GM21723 (cell line): ENCODE data around the gene GRM7.

Experiments
- ATAC-seq: cut with Tn5 transposase; IDR thresholded peaks from one replicate; pipeline ENCODE4 v1.9.1; 2021; ENCODE audit warnings: mild to moderate bottlenecking, moderate library complexity; ENCODE audit not compliant: unreplicated experiment

Gene GRM7

DNA sequence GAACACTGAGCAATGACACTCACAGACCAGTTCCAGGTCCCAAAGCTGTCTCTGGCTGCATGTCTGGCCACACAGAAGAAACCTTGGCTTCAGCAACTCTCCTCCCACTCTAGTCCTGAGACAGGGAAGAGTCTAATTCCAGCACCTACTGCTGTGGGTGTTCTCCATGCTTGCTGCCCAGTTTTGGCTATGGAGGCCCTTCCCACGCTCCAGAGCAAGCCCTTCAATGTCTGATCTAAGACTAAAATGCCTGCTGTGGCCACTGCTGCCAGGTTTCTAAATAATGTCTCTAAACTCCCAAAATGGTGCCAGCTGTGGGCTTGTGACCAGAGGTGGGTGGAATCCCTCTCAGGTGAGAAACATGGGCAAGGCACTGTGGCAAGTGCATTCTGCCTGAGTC lies 531.3 kb downstream of the GRM7 start:
- ATAC-seq: no peak

DNA sequence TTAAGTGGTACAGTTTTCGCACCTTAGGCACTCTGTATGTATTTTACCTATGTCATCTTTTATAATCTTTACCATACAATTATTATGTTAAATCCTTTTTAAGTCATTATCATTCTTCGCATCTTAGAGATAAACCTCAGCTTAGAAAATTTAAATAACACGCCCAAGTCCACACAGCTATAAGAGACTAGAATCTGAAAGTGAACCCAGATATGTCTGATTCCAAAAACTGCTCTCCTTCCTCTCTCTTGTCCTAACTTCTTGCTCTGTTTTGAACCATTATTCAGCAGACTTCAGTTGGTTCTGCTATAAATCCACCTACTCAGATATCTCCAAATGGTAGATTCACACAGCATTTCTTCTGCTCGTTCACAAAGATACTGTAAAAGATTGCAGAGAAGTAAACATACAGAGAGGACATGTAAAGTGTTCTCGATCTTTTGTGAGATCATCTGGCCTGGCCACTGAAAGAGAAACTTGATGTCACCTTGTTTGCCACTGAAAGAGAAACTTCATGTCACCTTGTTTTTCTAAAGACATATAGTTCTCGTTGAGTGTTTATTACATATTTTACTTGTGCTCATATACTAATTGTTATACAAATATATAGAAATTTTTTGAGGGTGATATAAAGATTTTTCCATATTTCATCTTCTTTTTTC lies 533.2 kb downstream of the GRM7 start:
- no peak for ATAC-seq

DNA sequence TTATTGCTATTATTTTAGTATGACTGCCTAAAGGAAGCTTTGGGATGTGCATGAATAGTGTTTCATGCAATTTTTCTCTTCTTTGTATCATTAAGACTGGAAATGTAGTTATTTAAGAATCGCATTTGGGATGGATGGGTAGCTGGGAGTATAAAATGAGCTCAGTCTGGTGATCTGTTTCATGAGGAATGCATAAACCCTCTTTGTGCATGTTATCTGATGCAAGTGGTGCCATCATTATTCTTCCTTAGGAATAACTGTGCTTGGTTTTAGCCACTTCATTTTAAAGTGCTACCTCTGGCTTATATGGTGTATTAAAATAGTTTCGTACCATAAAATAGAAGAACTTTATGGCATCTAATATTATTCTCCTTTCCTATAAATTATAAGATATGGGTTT lies 535.6 kb downstream of the GRM7 start:
- ATAC-seq: no peak

DNA sequence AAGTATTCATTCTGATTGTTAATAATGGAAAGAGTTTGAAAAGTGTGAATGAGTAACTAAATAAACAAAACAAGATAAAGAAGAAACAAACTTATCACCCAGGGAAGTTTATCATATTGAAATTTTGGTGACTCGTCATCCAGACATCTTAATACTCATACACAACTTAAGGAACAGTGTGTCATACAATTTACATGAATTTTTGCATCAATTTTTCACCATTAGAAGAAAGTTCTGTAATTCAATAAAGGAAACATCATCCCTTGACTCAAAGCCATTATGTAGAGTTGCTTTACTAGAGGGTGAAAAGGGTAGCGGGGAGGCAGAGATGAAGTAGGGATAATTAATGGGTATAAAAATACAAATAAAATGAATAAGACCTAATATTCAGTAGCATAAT lies 536.2 kb downstream of the GRM7 start:
- no peak for ATAC-seq

DNA sequence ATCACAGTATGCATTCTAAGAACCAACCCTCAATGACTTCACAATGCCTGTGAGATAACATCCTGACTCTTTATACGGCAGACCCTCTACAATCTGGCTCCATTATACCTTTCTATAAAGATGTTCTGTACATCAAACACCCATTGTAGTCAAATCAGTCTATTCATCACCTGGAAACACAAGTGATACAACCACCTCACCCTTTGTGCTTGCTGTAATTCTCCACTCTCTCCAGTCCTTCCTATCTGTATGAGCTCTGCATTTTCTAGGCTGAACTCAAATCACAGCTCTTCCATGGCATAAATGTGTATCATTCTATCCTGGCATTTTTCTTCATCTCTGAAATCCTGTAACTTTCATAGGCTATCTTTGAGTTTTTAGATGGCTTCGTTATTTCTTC lies 539.4 kb downstream of the GRM7 start:
- no peak for ATAC-seq

DNA sequence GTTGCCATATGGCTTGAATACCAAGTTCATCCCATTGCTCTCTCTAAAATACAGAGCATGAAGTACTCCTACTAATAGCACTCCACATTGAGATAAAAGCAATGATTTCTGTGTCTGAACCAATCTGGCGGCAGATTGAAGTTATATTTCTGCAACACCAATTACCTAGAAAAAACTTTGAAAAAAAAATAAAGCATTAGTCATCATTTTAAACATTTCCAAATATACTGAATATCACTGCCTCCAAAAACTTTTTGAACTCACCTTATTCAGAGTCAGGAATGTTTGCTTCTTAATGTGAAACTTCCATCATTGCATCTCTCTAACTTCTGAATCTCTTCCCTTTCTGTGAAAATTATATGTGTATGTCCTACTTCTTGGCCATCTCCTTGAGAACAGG lies 540.5 kb downstream of the GRM7 start:
- ATAC-seq: no peak

DNA sequence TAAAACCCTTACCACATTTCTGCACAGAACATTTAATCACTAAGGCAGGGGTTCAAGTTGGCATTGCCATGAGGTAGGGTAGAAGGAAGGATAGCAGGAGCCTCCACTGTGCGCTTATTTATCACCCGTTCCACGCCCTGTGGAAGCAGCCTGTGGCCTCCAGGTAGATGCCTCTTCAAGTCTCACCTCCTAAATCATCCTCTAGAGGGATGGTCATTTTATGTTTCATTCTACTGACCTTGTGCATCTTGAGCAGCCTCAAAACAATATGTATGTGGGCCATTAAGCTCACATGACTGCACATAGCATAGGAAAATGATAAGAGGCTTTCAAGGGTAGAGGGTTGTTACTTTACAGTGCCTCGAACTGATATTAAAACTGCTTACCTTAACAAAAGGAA lies 546.2 kb downstream of the GRM7 start:
- ATAC-seq: no peak

DNA sequence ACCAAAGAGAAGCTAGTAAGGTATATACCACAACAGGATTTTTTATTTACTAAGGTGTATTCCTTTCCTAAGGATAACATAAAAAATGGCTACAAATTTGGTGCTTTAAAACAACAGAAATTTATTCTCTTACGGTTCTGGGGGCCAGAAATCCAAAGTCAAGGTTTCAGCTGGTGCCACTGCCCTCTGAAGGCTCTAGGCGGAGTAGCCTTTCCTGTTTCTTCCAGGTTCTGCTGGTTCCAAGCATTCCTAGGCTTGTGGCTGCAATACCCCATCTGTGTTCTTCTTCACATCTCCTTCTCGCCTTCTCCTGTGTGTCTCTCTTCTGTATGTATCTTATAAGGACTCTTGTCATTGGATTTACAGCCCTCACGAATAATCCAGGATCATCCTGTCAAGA lies 549.9 kb downstream of the GRM7 start:
- no peak for ATAC-seq

DNA sequence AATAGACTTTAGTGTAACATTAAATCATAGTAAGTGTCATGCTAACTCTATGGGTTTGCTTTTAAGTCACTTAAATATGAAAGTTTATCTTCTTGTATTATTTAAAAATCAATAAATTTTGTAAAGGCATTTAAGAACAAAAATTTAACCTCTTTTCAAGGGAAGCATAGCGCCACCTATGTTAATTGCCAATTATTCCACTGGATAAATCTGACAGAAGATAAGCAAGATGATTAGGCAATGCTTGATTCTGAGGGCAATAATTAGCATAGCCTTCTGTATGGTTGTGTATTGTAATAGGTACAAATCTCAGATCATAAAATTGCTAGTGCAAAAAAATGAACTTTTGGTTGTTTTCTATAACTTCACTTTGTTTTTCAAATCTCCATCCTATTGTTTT lies 560.1 kb downstream of the GRM7 start:
- ATAC-seq: no peak

DNA sequence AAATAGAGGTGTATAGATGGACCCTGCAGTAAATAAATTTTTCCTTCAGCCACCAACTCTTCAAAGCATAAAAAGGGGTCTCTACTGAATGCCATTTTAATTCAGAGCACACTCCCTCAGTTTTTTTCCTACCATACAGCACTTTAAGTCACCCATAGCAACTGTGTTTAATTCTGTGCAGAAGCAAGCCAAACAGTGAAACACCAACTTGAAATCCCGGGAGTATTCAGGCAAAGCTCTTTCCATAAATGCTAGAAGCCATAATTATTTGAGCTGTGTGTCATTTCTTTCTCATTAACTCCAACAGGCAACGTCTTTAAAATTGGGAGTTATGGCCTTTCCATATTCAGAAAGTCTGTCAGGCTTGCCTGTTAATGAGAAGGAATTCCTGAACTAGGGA lies 562.1 kb downstream of the GRM7 start:
- ATAC-seq: no peak

DNA sequence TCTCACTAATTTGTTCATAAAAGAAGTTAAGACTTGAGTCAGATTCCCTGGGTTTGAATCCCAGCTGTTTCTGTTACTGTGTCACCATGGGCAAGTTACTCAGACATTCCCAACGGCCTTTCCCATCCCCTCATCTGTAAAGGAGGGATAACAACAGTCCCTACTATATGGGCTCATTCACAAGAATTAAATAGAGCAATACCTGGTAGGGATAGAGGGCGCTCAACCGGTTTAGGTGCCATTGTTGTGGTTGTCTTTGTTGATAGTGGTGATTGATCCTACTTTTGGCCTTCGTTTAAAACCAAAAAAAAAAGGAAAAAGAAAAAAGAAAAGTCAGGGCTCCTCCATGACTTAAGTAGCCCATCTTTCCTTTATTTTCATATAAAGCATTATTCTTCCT lies 563.1 kb downstream of the GRM7 start:
- ATAC-seq: no peak

DNA sequence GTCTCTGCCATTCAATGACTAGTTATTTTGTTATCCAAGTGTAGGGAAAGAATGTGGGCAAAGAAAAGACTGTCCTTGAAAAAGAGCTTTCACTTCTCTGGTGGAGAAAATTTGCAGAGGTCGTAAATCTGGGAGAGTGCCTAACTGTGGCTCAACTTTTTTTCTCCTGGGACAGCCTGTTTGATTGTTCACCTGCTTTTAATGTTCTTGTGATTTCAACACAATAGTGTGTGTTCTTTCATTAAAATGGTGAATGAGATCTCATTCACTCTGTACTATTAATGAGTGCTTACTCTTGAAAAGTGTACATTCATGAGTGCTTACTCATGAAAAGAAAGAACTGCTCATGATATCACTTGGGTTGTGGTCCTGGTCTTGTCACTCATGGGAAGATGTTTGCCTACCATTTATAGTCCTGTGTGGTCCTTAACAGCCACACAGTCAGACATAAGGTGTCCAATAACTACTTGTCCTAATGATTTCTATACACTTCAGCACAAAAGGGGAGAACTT lies 567.3 kb downstream of the GRM7 start:
- ATAC-seq: no peak

DNA sequence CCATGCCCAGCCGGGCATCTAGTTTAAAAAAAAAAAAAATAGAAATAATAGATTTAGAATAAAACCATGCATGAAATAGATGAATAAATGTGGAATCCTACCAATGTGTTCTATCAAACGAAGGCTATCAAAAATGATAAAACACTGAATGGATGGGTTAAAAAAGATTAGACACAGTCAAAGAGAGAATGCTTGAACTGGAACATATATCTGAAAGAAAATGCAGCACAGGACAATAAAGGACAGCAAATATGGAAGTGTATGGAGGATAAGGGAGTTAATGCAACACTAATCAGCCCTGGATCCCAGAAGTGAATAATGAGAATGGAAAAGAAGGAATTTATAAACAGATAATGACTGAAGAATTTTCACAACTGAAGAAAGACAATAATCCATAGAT lies 571.7 kb downstream of the GRM7 start:
- ATAC-seq: no peak

DNA sequence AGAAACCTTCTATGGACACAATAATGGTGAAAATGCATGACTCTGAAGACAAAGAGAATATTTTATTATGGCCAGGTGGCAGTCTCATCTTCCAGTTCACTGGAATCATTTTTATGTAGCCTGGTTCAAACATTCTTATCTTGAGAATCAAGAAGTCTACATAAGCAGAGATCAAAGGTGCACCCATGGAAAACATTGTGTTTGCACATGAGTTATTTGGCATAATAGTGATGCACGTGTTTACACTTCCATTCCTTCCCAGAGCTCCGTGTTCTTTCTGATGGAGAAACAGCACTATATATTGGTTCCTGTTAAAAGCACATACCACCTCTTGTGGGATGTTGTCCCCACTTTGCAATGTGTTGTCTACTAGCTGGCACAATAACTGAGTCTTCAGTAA lies 572.2 kb downstream of the GRM7 start:
- no peak for ATAC-seq

DNA sequence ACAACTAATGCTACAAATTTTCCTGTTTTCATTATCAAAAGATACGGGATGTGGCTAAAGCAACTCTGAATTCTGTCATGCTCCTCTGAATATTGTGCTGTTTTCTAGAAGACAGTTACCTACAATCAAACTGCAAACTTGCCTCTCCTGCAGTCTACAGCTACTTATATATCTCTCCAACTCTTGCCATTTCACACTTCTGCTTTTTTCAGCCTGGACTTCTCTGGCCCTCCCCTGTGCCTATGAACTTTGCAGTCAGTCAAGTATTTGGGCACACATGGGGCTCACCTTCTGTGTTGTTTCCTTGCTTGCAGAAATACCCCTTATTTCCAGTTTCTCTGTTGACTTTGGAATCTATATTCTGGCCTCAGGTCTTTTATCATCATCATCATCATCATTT lies 575.6 kb downstream of the GRM7 start:
- ATAC-seq: no peak

DNA sequence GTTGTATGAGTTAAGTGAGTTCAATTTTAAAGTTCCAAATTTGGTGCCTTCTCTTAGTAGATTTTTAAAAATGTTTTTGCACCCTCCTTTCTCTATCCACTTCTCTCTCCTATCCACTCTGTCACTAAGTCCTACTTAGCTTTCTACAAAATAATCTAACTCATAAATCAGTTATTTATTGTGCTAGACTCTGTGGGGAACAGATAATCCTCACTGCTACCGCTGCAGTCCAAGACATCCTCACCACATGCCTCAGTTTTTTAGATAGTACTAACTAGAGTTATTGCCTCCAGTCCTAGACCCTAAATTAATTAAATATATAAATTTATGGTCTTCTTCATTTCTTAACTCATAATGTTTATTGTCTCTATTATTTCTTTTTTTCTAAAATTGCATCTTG lies 576.3 kb downstream of the GRM7 start:
- ATAC-seq: no peak

DNA sequence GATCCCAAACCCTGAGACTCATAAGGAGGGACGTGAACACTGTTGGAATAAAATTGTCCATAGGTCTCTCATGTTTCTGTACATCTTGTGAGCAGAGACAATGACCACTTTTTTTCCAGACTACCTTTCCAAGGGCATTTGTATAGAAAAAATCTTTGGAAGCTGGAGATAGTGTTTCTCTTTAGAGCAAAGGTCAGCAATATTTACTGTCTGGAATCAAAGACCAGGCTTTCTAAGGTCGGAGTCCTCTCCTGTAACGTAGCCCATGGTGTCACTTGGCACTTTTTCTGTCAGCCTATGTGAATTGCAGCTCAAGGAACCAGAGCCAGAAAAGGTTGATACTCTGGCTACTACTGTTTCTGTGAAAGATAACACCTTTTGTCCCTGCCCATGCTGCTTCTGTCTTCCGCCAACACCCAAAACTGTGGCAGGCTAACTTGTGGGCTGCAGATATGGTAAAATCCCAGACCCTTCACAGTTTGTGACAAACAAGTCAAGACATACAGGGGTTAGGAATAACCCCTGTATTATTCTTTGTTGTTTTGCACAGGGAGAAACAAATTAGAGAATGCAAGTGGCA lies 578.3 kb downstream of the GRM7 start:
- no peak for ATAC-seq

DNA sequence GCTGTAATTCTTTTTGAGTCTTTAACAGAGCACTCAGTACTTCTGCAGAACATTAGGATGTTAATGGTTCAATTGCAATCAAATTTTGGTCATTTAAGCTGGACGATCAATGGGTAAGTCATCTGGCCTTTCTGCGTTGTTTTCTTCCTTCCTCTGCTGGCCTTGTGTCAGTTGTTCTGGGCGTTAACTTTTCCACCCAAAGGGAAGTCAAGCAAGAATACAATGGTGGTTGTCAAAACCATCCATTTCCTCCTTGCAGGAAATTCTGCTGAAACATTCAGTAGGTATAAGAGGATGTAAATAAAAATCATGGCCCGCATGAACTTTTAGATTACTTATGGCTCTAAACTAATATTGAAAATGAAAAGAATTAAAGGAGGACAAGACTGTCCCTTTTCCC lies 584.0 kb downstream of the GRM7 start:
- no peak for ATAC-seq

DNA sequence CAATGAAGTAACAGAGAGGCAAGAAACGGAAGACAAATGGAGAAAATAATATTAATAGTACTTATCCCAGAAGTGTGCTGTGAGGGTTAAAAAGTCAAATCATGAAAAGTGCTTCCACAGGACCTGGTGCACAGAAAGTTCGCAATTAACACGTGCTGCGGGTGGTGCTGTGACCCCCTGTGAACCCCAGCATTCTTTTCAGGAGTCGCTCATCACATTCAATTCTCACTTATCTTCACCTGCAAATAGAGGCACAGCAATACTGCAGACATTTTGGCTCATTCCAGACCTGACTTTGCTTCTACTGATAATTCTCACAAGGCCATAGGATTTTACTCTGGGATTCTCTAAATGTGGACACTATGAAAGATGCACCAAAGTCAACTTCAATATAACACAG lies 584.4 kb downstream of the GRM7 start:
- no peak for ATAC-seq

DNA sequence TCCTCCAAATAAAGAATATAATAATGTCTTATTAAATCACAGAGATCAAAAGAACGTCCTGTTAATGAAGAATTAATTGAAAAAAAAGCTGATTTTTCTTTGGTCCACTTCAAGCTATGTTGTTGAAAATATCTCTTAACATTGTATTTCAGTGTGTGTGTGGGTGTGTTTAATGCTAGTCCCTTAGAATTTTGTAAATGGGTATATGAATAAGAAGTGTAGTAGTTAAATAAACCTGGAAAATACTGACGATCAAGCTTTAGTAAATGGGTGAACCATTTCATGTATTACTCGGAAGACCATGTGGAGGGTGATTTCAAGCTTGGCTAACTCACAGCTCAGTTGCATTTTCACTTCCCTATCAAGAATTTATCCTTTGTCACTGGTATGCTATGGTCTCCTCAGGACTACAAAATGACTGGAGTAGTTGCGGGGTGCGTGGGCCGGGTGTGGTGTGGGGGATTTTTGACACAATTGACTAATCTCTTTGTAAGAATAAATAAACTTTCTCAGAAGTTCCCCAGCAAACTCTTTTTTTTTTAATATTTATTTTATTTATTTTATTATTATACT lies 586.4 kb downstream of the GRM7 start:
- peak; percentile 89 for ATAC-seq

DNA sequence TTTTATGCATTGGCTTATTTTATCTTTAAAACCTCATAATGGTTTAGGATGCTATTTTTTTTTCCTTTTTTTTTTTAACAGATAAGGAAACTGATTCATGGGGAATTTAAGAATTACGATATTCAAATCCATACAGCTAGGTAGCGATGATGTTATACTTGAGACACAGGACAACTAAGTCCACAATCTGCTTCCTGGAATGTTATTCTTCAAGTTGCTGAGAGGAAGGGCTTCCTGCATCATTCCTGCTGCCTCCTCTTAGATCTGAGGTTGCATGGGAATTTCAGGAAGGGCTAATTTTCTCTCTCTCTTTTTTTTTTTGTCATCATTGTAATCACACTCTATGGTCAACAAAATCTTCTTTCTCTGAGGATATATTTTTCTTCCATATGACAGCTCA lies 595.5 kb downstream of the GRM7 start:
- ATAC-seq: no peak

DNA sequence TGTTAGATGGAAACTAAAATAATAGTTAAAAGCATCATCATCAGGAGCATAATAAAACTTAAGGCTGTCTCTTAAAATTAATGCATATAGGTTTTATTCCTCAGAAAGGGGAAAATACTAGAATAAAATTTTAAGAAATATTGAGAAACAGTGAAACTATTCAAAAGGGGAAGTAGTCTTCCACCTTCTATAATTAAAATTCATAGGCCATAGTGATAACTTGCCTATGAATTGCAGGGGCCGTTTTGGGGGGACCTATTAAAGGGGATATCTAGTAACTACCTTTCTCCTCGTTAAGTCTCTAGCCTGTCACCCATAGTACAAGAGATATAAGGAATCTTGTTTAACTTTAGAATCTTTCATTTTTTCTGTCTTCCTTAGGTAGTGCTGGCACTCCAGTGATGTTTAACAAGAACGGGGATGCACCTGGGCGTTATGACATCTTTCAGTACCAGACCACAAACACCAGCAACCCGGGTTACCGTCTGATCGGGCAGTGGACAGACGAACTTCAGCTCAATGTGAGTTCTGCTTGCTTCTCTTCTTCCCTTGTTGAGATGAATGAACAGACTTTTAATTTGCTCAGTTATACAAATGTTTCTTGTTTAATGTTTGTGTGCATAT lies 600.4 kb downstream of the GRM7 start:
- no peak for ATAC-seq
